Measurements from ENCODE around the gene PCBD1.

Gene PCBD1

GRCh38 chr10:70901276-70901878, 13.0 kb upstream of the PCBD1 start:
- no peak for DNase-seq

DNA sequence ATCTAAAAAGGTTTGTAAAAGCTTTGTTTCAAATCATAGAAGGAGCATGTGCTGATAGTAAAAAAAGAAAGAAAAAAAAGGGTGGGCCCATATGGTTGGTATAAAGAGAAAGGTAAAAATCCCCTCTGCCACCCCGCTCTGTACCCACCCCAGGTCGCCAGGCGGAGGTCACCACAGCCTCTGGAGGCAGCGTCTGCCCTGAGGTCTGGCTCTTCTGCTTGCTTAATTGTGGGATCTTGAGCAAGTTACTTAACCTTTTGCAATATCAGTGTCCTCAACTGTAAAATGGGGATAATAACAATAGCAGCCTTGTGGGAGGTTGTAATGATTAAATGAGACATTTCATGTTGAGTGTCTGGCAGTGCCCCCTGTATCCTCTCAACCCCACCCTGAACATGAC, 10.7 kb upstream of the PCBD1 start:
- no peak for DNase-seq

- no peak for DNase-seq
Measured at GRCh38 chr10:70898687-70899086, 10.3 kb upstream of the PCBD1 start.

DNA sequence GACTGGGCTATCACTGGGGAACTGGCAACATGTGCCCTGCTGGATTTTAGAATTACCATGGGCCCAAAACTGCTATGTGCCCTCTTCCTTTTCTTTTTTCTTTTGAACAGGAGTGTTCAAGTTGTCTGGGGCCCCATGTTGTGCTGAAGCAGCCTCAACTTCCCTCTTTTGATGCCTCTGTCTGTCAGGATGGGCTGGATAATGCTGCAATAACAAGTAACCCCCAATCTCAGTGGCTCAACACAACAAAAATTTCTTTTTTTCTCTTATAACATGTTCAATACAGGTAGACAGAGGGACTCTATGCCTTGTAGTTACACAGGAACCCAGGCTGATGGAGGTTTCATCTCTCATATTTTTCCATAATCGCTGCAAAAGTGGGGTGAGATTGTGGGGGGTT, 8.2 kb upstream of the PCBD1 start:
- no peak for DNase-seq

GRCh38 chr10:70894416-70894815, 6.1 kb upstream of the PCBD1 start:
- no peak for DNase-seq

DNA sequence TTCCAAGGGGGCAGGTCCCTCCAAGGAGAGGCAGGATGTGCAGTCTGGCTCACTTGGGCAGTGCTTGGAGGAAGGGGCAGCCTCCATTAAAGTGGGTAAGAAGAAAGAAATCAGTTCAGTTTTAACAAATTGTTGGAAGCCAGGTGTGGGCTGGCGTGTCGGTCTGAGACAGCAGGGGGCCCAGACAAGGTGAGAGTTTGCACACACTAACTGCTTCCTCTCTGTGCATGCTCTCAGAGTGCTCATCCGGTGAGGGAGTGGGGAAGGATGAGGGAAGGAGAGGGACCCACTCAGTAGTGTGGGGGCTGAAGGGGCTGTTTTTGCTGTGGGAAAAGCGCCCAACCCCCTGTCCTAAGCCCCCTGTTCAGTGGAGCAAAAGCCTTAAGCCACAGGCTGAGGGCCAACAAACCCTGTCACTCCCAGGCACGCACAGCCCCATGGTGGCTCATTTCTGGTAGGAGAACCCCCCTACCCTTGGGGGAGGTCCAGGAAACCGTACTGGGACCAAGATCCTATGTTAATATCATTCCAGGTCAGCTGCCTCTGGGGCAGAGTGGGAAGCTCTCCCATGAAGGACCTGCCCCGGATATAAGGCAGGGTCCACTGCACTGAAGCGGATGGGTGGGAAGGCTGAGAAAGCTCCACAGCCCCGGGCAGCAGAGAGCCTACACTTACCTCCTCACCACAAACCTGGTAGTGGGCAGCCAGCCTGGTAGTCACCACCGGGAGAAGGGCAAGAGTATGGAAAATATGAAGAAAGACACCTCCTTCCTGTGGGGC, 5.1 kb upstream of the PCBD1 start:
- no peak for DNase-seq

GRCh38 chr10:70892631-70893030, 4.3 kb upstream of the PCBD1 start:
- DNase-seq, result no peak

GRCh38 chr10:70891627-70892026, 3.3 kb upstream of the PCBD1 start:
- no peak for DNase-seq

DNA sequence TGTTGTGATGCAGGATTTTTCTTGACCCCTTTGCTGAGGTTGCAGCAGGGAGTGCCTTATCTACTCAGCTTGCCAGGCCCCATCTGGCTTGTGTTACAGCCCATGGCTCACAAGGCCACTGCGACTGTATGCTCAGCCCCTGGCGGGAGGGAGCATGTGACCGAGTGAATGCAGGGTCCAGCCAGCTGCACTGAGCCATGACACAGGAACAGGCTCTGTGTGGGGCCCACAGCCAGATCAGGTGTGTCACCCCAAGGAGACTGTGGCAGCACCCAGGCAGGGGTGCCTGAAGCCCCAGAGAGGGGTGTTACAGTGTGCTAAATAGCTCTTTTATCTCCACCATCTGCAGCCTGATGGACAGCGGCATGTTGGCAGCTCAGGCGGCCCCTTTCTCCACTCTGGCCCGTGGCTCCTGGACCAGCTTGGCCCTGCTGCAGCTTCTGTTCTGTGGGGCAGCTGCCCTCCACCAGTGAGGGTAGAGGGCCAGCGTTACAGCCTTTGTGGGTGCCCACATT, 2.6 kb upstream of the PCBD1 start:
- no peak for DNase-seq

DNA sequence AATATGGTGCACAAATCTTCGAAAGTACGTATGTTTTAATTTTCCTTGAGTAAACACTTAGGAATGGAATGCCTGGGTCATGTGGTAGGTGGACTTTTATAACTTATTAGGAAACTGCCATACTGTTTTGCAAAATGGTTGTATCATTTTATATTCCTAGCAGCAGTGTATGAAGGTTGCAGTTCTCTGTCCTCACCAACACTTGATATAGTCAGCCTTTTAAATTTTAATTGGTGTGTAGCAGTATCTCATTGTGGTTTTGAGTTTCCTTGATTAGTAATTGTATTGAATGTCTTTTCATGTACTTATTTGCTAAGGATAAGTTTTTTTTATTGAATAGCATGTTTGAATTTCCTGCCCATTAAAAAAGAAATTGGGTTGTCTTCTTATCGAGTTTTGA, 926 bp upstream of the PCBD1 start:
- DNase-seq, result no peak

GRCh38 chr10:70886921-70887665, 1.3 kb downstream of the PCBD1 start:
- DNase-seq, result no peak

DNA sequence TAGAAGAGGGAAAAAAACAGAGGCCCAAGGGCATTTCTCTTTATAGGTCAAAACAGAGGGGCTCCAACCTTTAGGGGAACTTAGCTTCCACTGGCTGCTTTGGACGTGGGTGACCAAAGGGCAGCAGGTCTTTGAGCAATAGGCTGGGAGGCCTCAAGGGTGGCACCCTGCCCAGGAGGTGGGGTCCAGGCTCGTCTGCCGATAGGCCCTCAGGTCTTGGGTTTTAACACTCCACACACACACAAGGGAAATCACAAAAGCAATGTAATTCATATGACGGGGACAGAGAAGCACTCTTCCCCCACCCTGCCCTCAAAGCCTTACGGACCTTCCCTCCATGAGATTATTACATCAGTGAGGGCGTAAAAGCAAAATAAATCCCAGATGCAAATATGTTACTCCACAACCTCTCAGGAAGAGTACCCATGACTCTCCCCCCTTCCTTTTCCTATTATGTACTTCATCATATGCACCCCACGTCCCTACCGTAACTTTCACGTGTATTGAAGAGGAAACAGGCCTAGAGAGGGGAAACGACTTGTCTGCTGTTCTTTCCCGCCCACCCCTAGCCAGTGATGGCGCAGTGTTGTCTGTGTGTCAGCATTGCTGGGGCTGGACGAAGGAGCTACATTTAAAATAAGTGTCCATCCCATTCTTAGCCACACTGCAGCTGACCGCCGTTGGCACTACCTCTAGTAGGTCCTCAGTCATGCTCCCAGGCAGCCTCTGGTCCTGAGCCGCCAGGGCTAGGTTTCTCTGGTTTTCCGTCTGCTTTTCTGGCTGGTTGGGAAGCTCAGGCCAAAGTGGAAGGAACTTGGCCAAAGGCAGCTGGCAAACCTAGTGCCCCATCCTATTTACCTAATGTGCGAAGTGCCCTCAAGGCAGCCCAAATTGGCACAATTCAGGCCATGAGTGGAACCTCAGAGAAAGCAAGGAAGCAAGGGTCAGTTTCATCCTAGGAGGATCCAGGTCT, 2.1 kb downstream of the PCBD1 start:
- DNase-seq, result no peak

DNA sequence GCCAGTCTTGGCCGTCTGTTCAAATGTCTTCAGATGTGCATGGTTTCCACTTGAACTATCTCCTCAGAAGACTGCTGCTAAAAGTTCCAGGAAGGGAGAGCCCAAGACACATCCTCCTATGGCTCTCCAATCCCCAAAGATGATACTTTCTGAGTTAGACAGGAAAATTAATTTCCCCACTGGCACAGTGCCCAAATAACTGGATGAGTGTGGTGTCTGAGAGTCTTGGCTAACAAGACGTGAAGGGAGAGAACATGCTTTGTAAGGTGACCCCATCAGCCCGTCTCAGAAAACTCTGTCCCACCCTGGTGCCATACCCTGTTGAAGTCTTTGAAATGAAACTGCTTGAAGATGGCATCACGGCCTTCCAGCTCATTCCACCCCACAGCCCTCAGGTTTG, 2.9 kb downstream of the PCBD1 start:
- DNase-seq, result no peak

GRCh38 chr10:70884741-70885140, 3.6 kb downstream of the PCBD1 start:
- no peak for DNase-seq

GRCh38 chr10:70880077-70880534, 8.3 kb downstream of the PCBD1 start:
- DNase-seq, result no peak

- DNase-seq, result no peak
Measured at GRCh38 chr10:70879207-70879606, 9.2 kb downstream of the PCBD1 start.

DNA sequence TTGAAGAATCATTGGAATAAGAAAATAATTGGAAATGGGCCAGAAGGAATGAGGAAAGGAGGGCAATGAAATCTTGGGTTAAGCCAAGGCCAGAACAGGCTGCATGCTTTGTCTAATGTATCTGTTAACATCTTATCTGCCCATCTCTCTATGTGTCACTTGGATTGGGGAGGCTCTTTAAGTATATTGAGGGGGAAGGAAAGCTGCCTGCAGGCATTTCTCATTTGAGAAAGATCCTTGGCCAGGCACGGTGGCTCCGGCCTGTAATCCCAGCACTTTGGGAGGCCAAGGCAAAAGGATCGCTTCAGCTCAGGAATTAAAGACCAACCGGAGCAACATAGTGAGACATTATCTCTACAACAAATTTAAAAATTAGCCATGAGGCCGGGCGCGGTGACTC, 14.3 kb downstream of the PCBD1 start:
- DNase-seq, result no peak

DNA sequence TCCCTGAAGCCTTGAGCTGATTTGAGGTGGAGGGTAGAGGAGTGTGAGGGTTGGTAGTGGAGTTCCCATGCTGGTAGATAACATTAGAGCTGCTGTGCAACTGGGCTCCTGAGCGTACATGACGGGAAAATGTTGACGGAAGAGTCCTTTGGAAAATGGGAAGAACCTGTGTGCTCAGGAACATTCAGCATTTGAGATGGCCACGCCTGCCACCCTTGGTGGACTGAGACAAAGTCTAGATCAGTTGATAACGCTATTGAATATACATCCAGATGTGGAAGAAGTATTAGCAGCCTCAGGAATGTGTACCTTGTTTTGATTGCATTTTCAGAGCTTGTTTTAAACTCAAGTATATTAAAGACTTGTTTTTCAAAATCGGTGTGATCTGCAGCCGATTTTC, 16.1 kb downstream of the PCBD1 start:
- no peak for DNase-seq

DNA sequence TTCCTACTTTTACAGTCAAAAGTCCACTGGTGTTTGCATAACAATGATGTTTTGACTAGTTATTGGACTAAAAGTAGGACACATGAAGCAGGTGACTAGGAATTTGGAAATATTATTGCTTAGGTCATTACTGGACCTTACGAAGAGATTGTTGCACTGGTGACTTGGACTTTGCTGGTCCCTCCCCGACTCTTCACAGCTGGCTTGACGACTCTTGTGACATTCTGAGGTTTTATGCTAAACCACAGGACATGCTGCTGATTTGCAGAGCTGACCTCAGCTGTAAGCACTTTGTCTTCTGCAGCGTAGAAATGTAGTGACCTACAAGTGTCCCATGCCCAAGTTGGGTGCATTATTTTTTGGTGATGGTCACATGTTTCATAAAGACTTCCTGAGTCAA, 21.9 kb downstream of the PCBD1 start:
- DNase-seq, result no peak

DNA sequence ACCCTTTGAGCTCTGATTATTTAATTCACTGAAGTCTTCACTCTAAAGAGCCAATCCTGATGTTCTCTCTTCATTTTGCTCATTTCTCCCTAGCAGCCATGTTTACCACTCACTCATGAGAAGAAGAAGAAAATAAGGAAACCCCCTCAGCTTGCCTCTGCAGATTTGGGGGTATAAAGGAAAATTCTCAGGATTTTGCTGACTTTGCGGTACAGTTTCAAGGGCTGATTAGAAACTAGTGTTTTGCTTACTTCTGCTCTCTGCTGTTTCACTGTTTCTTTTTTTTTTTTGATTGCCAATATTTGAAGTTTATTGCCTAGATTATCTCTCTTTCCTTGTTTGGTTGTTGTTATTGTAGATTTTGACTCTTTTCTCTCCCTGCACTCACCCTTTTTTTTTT, 23.4 kb downstream of the PCBD1 start:
- no peak for DNase-seq

GRCh38 chr10:70863470-70864160, 24.8 kb downstream of the PCBD1 start:
- no peak for DNase-seq
